Adrenal gland (tissue), 5 donors: ENCODE measurements around the gene CLUH.

Source experiments
- POLR2A ChIP-seq, 2 donors: fragments of 450-650 bp; IDR thresholded peaks; one replicate each; pipeline ENCODE4 v1.6.1; 2017; ENCODE audit warnings: antibody characterized with exemption in 2 of 2, mild to moderate bottlenecking in 2 of 2, moderate library complexity in 1 of 2
- TF ChIP-seq, protein P1 (sequence below), 6 experiments: fragments of 450-650 bp in 4 of 6; fragments of 200-600 bp in 2 of 6; sonication (generic) in 1 of 6; IDR thresholded peaks; 1 replicate in 5 of 6; 2 replicates in 1 of 6; pipeline versions ENCODE4 v1.5.1 to v1.8.0; 2016 to 2021; ENCODE audit warnings: antibody characterized with exemption in 6 of 6, mild to moderate bottlenecking in 2 of 6, moderate library complexity in 1 of 6
- donor health status: DM: no; HTN: no; CAD: no.

DNA sequence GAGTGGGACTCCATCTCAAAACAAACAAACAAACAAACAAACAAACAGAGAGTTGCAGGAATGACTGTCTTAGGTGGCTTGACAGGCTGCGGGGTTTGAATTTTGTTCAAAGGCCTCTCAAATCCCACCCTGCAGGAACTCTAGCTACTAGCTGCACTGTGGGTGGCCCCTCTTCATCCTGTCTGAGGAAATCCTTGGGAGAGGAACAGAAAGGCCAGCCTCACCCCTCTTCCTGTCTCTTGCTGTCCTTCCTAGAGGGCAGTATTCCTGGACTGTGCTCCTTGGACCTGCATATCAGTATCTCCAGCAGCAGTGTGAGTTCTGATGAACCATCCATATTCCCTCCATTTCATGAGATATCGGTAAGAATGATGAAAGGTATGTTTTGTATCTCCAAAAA lies 39.9 kb upstream of the CLUH start:
- TF ChIP-seq POLR2A (IDR thresholded peaks at IDR 0.05) = no peak
- TF ChIP-seq, protein P1, sequence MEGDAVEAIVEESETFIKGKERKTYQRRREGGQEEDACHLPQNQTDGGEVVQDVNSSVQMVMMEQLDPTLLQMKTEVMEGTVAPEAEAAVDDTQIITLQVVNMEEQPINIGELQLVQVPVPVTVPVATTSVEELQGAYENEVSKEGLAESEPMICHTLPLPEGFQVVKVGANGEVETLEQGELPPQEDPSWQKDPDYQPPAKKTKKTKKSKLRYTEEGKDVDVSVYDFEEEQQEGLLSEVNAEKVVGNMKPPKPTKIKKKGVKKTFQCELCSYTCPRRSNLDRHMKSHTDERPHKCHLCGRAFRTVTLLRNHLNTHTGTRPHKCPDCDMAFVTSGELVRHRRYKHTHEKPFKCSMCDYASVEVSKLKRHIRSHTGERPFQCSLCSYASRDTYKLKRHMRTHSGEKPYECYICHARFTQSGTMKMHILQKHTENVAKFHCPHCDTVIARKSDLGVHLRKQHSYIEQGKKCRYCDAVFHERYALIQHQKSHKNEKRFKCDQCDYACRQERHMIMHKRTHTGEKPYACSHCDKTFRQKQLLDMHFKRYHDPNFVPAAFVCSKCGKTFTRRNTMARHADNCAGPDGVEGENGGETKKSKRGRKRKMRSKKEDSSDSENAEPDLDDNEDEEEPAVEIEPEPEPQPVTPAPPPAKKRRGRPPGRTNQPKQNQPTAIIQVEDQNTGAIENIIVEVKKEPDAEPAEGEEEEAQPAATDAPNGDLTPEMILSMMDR (IDR thresholded peaks at IDR 0.05) = no peak
